H1 (cell line): ENCODE data around the gene NELL1. TPM values are rescaled to one million over a fixed set of nuclear protein-coding genes. Genes with fewer than 3 reads are reported as not detected.

Experiments used
- CHD7 ChIP-seq: fragments of 300-600 bp; sonication (generic); IDR thresholded peaks from 2 replicates; pipeline ENCODE4 v1.7.1; 2012; ENCODE audit warnings: low read length, moderate library complexity, mild to moderate bottlenecking, inconsistent platforms; ENCODE audit not compliant: insufficient replicate concordance
- JUN ChIP-seq: IDR thresholded peaks from 2 replicates; pipeline ENCODE4 v1.6.1; 2011; ENCODE audit warnings: low read depth, mild to moderate bottlenecking, improper control_type of control experiment, low read length
- polyA plus RNA-seq, 7 experiments: library from polyadenylated mRNA; depleted of rRNA in 3 of 7; stranded (reverse) in 5 of 7; unstranded in 2 of 7; fragments of >200 nt in 5 of 7; fragments of 200-250 nt in 2 of 7; gene quantifications; 1 replicate in 5 of 7; 2 replicates in 1 of 7; 4 replicates in 1 of 7; pipeline versions ENCODE4 v1.2.1 to v1.2.3, GENCODE V29; 2011 to 2013; ENCODE audit warnings: missing spikeins in 2 of 7, mixed read lengths in 2 of 7
- total RNA-seq: library from RNA; stranded (reverse); fragmentation: NEBNext Ultra II Directional; extraction: Animal tissue kit (Norgen Biotek cat#: 25700); gene quantifications from 2 replicates; pipeline ENCODE4 v1.2.1, GENCODE V29; 2021

Gene NELL1
- total and polyA plus RNA-seq, 2 of the 8 experiments (the other 6 are each of a cell fraction or from before 2014, with no cell fraction given): 0.21 TPM; not detected in 1

DNA sequence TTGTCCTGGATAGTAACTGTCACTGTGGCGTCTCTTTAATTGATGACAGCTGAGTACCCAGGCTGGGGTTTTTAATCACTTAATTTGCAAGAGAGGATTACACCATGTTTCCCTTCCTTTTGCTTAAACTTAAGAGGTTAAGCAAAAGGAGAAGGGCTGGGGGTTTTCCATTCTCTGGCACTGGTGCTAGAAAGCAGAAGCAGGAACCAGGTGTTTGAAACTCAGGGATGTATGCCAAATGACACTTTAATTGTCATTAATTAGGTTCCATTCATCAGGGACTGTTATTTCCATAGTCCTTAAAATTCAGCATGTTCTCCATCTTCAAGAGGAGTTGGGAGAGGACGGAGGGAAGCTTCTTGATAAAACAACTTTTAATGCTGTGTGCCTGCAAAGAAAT, 746.2 kb downstream of the NELL1 start (continued):
- TF ChIP-seq CHD7 (no peak), JUN (no peak)
